Panc1 (cell line): ENCODE measurements around the gene RPS6KA3. TPM values are rescaled to one million over a fixed set of nuclear protein-coding genes. Genes with fewer than 3 reads are reported as not detected.

Experiments used
- ATAC-seq: fragments of 200-7000 bp; cut with Tn5 transposase; 2 replicates; pipeline ENCODE4 v1.9.1; 2020; ENCODE audit warnings: mild to moderate bottlenecking, moderate library complexity
- Bru-seq: library from RNA; stranded (reverse); fragments of 400-500 nt; gene quantifications from one replicate; lab custom pipeline; 2021; lab: Mats Ljungman, UMichigan
- BruChase-seq, 2 experiments: library from RNA; stranded (reverse); fragments of 400-500 nt; gene quantifications; one replicate each; lab custom pipeline; 2021; lab: Mats Ljungman, UMichigan
- BruUV-seq: library from RNA; stranded (reverse); fragments of 400-500 nt; replicated peaks from 2 replicates; lab custom pipeline; 2021; lab: Mats Ljungman, UMichigan
- CTCF ChIA-PET: fragments of 300-600 bp; sonication (Branson Sonifier 250); formaldehyde crosslinking; loops from one replicate; lab custom pipeline; 2022; ENCODE audit warnings: antibody characterized with exemption; lab: Charles Lee
- POLR2A ChIA-PET: fragments of 300-600 bp; sonication (Branson Sonifier 250); formaldehyde crosslinking; loops from one replicate; lab custom pipeline; 2022; ENCODE audit warnings: antibody characterized with exemption; lab: Charles Lee
- DNase-seq: peaks from one replicate; pipeline ENCODE4 v3.0.0-alpha.2; 2010; ENCODE audit warnings: low read depth, low spot score
- H3K27ac ChIP-seq: 2 replicates; pipeline ENCODE4 v1.5.1; 2011; ENCODE audit warnings: mild to moderate bottlenecking, low read length, inconsistent platforms
- H3K27me3 ChIP-seq: fragments of 200-500 bp; sonication (Bioruptor generic); 2 replicates; pipeline ENCODE4 v1.6.0; 2014; ENCODE audit warnings: low read length, inconsistent platforms; ENCODE audit not compliant: control insufficient read depth, insufficient read depth
- H3K36me3 ChIP-seq: fragments of 200-500 bp; sonication (Bioruptor generic); 2 replicates; pipeline ENCODE4 v1.5.1; 2014; ENCODE audit warnings: inconsistent platforms, mild to moderate bottlenecking, low read length, moderate library complexity; ENCODE audit not compliant: control insufficient read depth, insufficient read depth
- H3K4me1 ChIP-seq: 2 replicates; pipeline ENCODE4 v1.5.1; 2011; ENCODE audit warnings: inconsistent platforms, mild to moderate bottlenecking, low read length, moderate library complexity; ENCODE audit not compliant: control insufficient read depth, insufficient read depth
- H3K4me3 ChIP-seq, 2 experiments: 2 replicates each; pipeline ENCODE4 v1.5.1; 2011 to 2012; ENCODE audit warnings: low read depth in 2 of 2, low read length in 2 of 2, mild to moderate bottlenecking in 2 of 2, inconsistent platforms in 1 of 2, moderate library complexity in 1 of 2
- H3K9me3 ChIP-seq: fragments of 200-500 bp; sonication (Bioruptor generic); 2 replicates; pipeline ENCODE4 v1.5.1; 2014; ENCODE audit warnings: low read depth, mild to moderate bottlenecking, inconsistent platforms, low read length, moderate library complexity; ENCODE audit not compliant: control insufficient read depth, insufficient read depth
- CTCF ChIP-seq: fragments of 450-650 bp; IDR thresholded peaks from 2 replicates; pipeline ENCODE4 v1.5.1; 2017; ENCODE audit warnings: mild to moderate bottlenecking
- POLR2AphosphoS5 ChIP-seq: IDR thresholded peaks from 2 replicates; pipeline ENCODE4 v1.6.1; 2012; ENCODE audit warnings: mild to moderate bottlenecking, low read depth, low read length, moderate library complexity
- SIN3A ChIP-seq: IDR thresholded peaks from 2 replicates; pipeline ENCODE4 v1.6.1; 2012; ENCODE audit warnings: low read depth, mild to moderate bottlenecking, low read length, moderate library complexity, borderline replicate concordance; ENCODE audit not compliant: insufficient read depth
- TCF7L2 ChIP-seq: IDR thresholded peaks from 2 replicates; pipeline ENCODE4 v1.6.1; 2011; ENCODE audit warnings: mild to moderate bottlenecking, low read depth, low read length, inconsistent platforms
- in situ Hi-C: cut with HindIII; loops from 2 replicates; pipeline ENCODE4 v1.10.0; 2016; ENCODE audit warnings: low sequenced_read_pairs, low pct_unique_long_range_greater_than_20kb
- intact Hi-C: fragments of 100-400 bp; cut with micrococcal nuclease; formaldehyde crosslinking; loops from one replicate; pipeline ENCODE4 v1.10.0; 2022; ENCODE audit not compliant: unreplicated experiment
- long read RNA-seq: library from polyadenylated mRNA; unstranded; transcript quantifications from one replicate; pipeline ENCODE4 v2.0.0, GENCODE V29; 2021; ENCODE audit not compliant: unreplicated experiment
- polyA plus RNA-seq: library from polyadenylated mRNA; unstranded; fragments of >200 nt; gene quantifications from one replicate; pipeline ENCODE4 v1.2.1, GENCODE V29; 2012; ENCODE audit warnings: missing spikeins; ENCODE audit not compliant: insufficient read length
- total RNA-seq: library from RNA; stranded (reverse); gene quantifications from one replicate; pipeline ENCODE4 v1.2.1, GENCODE V29; 2021; ENCODE audit not compliant: unreplicated experiment
- TF ChIP-seq, protein P1 (sequence below), 2 experiments: IDR thresholded peaks; 2 replicates each; pipeline ENCODE4 v1.6.1; 2011 to 2012; ENCODE audit warnings: low read depth in 2 of 2, control low read depth in 1 of 2, low read length in 1 of 2, mild to moderate bottlenecking in 1 of 2, moderate library complexity in 1 of 2; ENCODE audit not compliant: insufficient read depth in 1 of 2

RPS6KA3 gene
- total RNA-seq: 40.5 TPM
- 23.9 TPM for polyA plus RNA-seq
- percentile 83 among the genes with signal in this experiment for Bru-seq, nascent RNA
- BruChase-seq, experiment 1, labeled RNA remaining after a 2-hour chase: percentile 78 among the genes with signal in this experiment
- BruChase-seq, experiment 2, labeled RNA remaining after a 6-hour chase: percentile 87 among the genes with signal in this experiment
- long read RNA-seq, full-length matches to known transcripts: 115 of 150 reads
- long read RNA-seq, partial matches to known transcripts: 9 of 150 reads
- long read RNA-seq, other reads (novel, unspliced or antisense): 26 of 150 reads

DNA sequence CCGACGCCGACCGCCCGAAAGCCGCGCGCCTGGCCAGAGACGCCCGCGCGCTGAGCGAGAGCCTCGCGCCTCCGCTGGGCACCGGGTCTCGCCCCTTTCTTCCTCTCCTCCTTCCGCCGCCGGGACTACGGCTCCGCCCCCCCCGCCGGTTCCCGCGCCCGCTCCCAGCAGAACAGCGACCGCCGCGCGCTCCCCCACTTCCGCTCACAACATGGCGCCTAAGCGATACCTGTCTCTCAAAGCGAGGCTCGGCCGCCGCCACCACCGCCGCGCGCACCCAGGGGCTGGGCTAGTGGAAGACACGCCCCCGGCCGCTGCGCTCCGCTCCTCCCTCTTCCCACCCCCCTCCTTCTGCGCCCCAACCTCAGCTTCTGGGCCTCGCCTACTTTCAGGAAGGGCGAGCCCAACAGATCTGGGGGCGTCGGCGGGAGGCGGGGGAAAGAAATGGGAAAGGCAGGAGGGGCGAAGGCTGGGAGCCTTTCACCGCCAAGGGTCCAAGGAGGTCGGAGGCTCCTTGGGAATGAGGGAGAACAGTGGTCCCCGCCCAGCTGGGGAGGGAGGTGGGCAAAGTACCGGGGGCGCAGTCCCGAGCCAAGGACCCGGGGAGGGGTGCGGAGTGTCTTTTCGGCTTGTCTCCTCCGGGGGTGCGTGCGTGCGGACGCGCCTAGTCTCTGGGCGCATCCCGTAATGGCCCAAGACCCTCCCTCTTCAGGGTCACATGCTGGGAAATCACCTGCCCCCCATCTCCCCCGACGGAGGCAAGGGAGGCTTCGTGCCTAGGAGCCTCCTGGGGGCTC lies at the start of gene RPS6KA3:
TSS of gene RPS6KA3 (minus strand) at position 100 of the 797 bp plus-strand sequence. CDS start 277 bp downstream, outside the sequence.
- peaks cover 8% of the 10 kb centered on the region for H3K4me1 ChIP-seq
- in situ Hi-C loops (no loop called here), intact Hi-C loops (loop anchor here (5.0 kb wide), 1 partner anchor 95 kb away; no protein-coding TSS in a partner anchor)
- H3K27ac ChIP-seq: peak within 1 kb of the TSS; percentile 72
- TF ChIP-seq CTCF (no peak), SIN3A (peak; percentile 31; the same call in 1 of the 2 replicates), TCF7L2 (no peak)
- ATAC-seq: peak; percentile 93
- H3K4me3 ChIP-seq: peak within 1 kb of the TSS; percentile 60 to 70
- DNase-seq: no peak
- no peaks in the 10 kb centered on the region for H3K9me3 ChIP-seq
- ChIA-PET POLR2A (no interaction called here), CTCF (interaction anchor here (0.6 kb wide), 1 partner anchor 172 kb away, joined by 6 read pairs; no protein-coding TSS in a partner anchor)
- no peaks in the 10 kb centered on the region for H3K36me3 ChIP-seq
- no TSS peak for BruUV-seq
- no peaks in the 10 kb centered on the region for H3K27me3 ChIP-seq

GRCh38 chrX:20315140-20315539 lies 48.4 kb upstream of the RPS6KA3 start:
- in situ Hi-C loops: no loop called here
- Histone ChIP-seq H3K36me3 (no peaks in the 10 kb centered on the region), H3K4me1 (no peaks in the 10 kb centered on the region), H3K27me3 (no peaks in the 10 kb centered on the region), H3K9me3 (no peaks in the 10 kb centered on the region), H3K4me3 (no peak overlapping the region), H3K27ac (no peak overlapping the region)
- DNase-seq: no peak
- ChIA-PET POLR2A (no interaction called here), CTCF (no interaction called here)
- intact Hi-C loops: no loop called here
- TF ChIP-seq SIN3A (no peak), POLR2AphosphoS5 (no peak), TCF7L2 (no peak), CTCF (no peak)
- TF ChIP-seq, protein P1, sequence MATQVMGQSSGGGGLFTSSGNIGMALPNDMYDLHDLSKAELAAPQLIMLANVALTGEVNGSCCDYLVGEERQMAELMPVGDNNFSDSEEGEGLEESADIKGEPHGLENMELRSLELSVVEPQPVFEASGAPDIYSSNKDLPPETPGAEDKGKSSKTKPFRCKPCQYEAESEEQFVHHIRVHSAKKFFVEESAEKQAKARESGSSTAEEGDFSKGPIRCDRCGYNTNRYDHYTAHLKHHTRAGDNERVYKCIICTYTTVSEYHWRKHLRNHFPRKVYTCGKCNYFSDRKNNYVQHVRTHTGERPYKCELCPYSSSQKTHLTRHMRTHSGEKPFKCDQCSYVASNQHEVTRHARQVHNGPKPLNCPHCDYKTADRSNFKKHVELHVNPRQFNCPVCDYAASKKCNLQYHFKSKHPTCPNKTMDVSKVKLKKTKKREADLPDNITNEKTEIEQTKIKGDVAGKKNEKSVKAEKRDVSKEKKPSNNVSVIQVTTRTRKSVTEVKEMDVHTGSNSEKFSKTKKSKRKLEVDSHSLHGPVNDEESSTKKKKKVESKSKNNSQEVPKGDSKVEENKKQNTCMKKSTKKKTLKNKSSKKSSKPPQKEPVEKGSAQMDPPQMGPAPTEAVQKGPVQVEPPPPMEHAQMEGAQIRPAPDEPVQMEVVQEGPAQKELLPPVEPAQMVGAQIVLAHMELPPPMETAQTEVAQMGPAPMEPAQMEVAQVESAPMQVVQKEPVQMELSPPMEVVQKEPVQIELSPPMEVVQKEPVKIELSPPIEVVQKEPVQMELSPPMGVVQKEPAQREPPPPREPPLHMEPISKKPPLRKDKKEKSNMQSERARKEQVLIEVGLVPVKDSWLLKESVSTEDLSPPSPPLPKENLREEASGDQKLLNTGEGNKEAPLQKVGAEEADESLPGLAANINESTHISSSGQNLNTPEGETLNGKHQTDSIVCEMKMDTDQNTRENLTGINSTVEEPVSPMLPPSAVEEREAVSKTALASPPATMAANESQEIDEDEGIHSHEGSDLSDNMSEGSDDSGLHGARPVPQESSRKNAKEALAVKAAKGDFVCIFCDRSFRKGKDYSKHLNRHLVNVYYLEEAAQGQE (IDR thresholded peaks at IDR 0.05; ENCODE audit: insufficient read depth in 1 of 2, low read depth in 2 of 2, low read length in 1 of 2): no peak
- ATAC-seq: no peak
- BruUV-seq: no TSS peak
